Endothelial cell of umbilical vein (primary cell): ENCODE results near the gene SPNS2. TPM values are rescaled to one million over a fixed set of nuclear protein-coding genes. Genes with fewer than 3 reads are reported as not detected.

Source experiments
- BruUV-seq: library from RNA; stranded (reverse); fragments of 400-500 nt; replicated peaks from 2 replicates; lab custom pipeline; 2021; lab: Mats Ljungman, UMichigan
- CTCF ChIA-PET: fragments of 300-600, 350-600 bp; sonication (Branson Sonifier 250); formaldehyde crosslinking; loops from one replicate; lab custom pipeline; 2021; ENCODE audit warnings: antibody characterized with exemption, inconsistent platforms; lab: Charles Lee
- POLR2A ChIA-PET: fragments of 300-600, 350-600 bp; sonication (Branson Sonifier 250); formaldehyde crosslinking; loops from one replicate; lab custom pipeline; 2021; ENCODE audit warnings: antibody characterized with exemption, inconsistent platforms; lab: Charles Lee
- DNase-seq: peaks from one replicate; pipeline ENCODE4 v3.0.0-alpha.2; 2011; ENCODE audit warnings: low read depth, low spot score
- FAIRE-seq: peaks from 2 replicates; lab custom pipeline; 2011; peaks lifted over from hg19 to GRCh38; lab: Jason Lieb, UNC
- H2AFZ ChIP-seq: 2 replicates; pipeline ENCODE4 v1.6.0; 2012; ENCODE audit warnings: low read depth, low read length, control low read depth, inconsistent platforms
- H3K27ac ChIP-seq: 2 replicates; pipeline ENCODE4 v1.5.1; 2011; ENCODE audit warnings: low read depth, mild to moderate bottlenecking, control low read depth, low read length, moderate library complexity; ENCODE audit not compliant: insufficient read depth
- H3K27me3 ChIP-seq, 2 experiments: 2 replicates each; pipeline versions ENCODE4 v1.6.0 to v1.6.1; 2011; ENCODE audit warnings: low read length in 2 of 2, mixed read lengths in 1 of 2; ENCODE audit not compliant: control insufficient read depth in 2 of 2, insufficient read depth in 2 of 2
- H3K36me3 ChIP-seq, 2 experiments: 2 replicates in 1 of 2; 3 replicates in 1 of 2; pipeline ENCODE4 v1.5.1; 2011; ENCODE audit warnings: low read length in 2 of 2, mild to moderate bottlenecking in 1 of 2, moderate library complexity in 1 of 2; ENCODE audit not compliant: control insufficient read depth in 2 of 2, insufficient read depth in 2 of 2; ENCODE audit errors: extremely low read depth in 1 of 2
- H3K4me1 ChIP-seq: 3 replicates; pipeline ENCODE4 v1.5.1; 2011; ENCODE audit warnings: mild to moderate bottlenecking, low read length; ENCODE audit not compliant: control insufficient read depth, insufficient read depth; ENCODE audit errors: extremely low read depth
- H3K4me2 ChIP-seq: 2 replicates; pipeline ENCODE4 v1.6.1; 2011; ENCODE audit warnings: low read length, control low read depth, mixed read lengths; ENCODE audit not compliant: insufficient read depth
- H3K4me3 ChIP-seq, 3 experiments: fragments of 200-600 bp in 1 of 3; sonication (generic), shearing (Covaris generic) in 1 of 3; replicated peaks in 1 of 3; 2 replicates each; pipeline ENCODE4 v1.5.1; 2011 to 2016; ENCODE audit warnings: control low read depth in 3 of 3, low read length in 3 of 3, mild to moderate bottlenecking in 2 of 3, inconsistent platforms in 1 of 3, low read depth in 1 of 3, moderate library complexity in 1 of 3; ENCODE audit not compliant: insufficient read depth in 1 of 3
- H3K79me2 ChIP-seq: 2 replicates; pipeline ENCODE4 v1.6.0; 2012; ENCODE audit warnings: low read length, inconsistent platforms; ENCODE audit not compliant: control insufficient read depth, insufficient read depth
- H3K9ac ChIP-seq: replicated peaks from 2 replicates; pipeline ENCODE3; 2011; ENCODE audit warnings: low read length, control low read depth; ENCODE audit not compliant: insufficient read depth; ENCODE audit errors: extremely low read depth
- H3K9me1 ChIP-seq: replicated peaks from 3 replicates; pipeline ENCODE4 v1.6.0; 2011; ENCODE audit warnings: mild to moderate bottlenecking, low read length; ENCODE audit not compliant: control insufficient read depth, insufficient read depth; ENCODE audit errors: extremely low read depth
- H3K9me3 ChIP-seq: replicated peaks from 2 replicates; pipeline ENCODE4 v1.5.1; 2012; ENCODE audit warnings: low read length, inconsistent platforms; ENCODE audit not compliant: control insufficient read depth, insufficient read depth
- H4K20me1 ChIP-seq: replicated peaks from 2 replicates; pipeline ENCODE3; 2011; ENCODE audit warnings: mild to moderate bottlenecking, low read length; ENCODE audit not compliant: control insufficient read depth, insufficient read depth; ENCODE audit errors: extremely low read depth
- EZH2 ChIP-seq: IDR thresholded peaks from 2 replicates; pipeline ENCODE4 v1.6.1; 2012; ENCODE audit warnings: borderline replicate concordance, low read depth, mild to moderate bottlenecking, moderate library complexity, low read length, inconsistent platforms; ENCODE audit not compliant: severe bottlenecking
- FOS ChIP-seq: IDR thresholded peaks from 2 replicates; pipeline ENCODE4 v1.6.1; 2011; ENCODE audit warnings: mild to moderate bottlenecking, low read length, moderate library complexity, borderline replicate concordance; ENCODE audit not compliant: insufficient read depth
- GATA2 ChIP-seq: IDR thresholded peaks from 2 replicates; pipeline ENCODE4 v1.7.0; 2011; ENCODE audit warnings: low read depth, mild to moderate bottlenecking, moderate library complexity, mixed read lengths, low read length; ENCODE audit not compliant: insufficient read length, insufficient read depth
- JUN ChIP-seq: IDR thresholded peaks from 2 replicates; pipeline ENCODE4 v1.6.1; 2011; ENCODE audit warnings: borderline replicate concordance, low read depth; ENCODE audit not compliant: insufficient read length, insufficient read depth
- MAX ChIP-seq: IDR thresholded peaks from 2 replicates; pipeline ENCODE4 v1.6.1; 2011; ENCODE audit not compliant: insufficient read depth, insufficient read length
- MYC ChIP-seq: IDR thresholded peaks from one replicate; pipeline ENCODE4 v1.6.1; 2011; ENCODE audit warnings: mild to moderate bottlenecking, low read depth, low read length
- POLR2A ChIP-seq: IDR thresholded peaks from 2 replicates; pipeline ENCODE4 v1.6.1; 2012; ENCODE audit warnings: low read depth, mild to moderate bottlenecking, control low read depth, low read length
- POLR2AphosphoS5 ChIP-seq: IDR thresholded peaks from 2 replicates; pipeline ENCODE4 v1.6.1; 2012; ENCODE audit warnings: low read depth, mild to moderate bottlenecking, control low read depth, low read length, moderate library complexity; ENCODE audit not compliant: insufficient read depth
- dilution Hi-C: fragments of 300-500 bp; cut with MboI; formaldehyde crosslinking; loops from one replicate; pipeline ENCODE4 v1.15.0; 2019; ENCODE audit warnings: low sequenced_read_pairs; ENCODE audit not compliant: extremely low pct_ligation_motif_present
- intact Hi-C: fragments of 100-400 bp; cut with micrococcal nuclease; formaldehyde crosslinking; loops from one replicate; pipeline ENCODE4 v1.10.0; 2022
- polyA plus RNA-seq, 4 experiments: library from polyadenylated mRNA; depleted of rRNA in 3 of 4; stranded (reverse) in 3 of 4; unstranded in 1 of 4; fragments of >200 nt; gene quantifications; 2 replicates each; pipeline versions ENCODE4 v1.2.1 to v1.2.3, GENCODE V29; 2011 to 2012; ENCODE audit warnings: missing spikeins in 1 of 4
- total RNA-seq: library from RNA; stranded (reverse); gene quantifications from 2 replicates; pipeline ENCODE4 v1.2.3, GENCODE V29; 2021
- TF ChIP-seq, protein P1 (sequence below), 2 donors: IDR thresholded peaks; 1 replicate in 1 of 2; 2 replicates in 1 of 2; pipeline ENCODE4 v1.5.1; 2011; ENCODE audit warnings: low read length in 2 of 2, mild to moderate bottlenecking in 2 of 2, moderate library complexity in 2 of 2, control low read depth in 1 of 2, inconsistent platforms in 1 of 2, low read depth in 1 of 2; ENCODE audit not compliant: insufficient read depth in 1 of 2; ENCODE audit errors: extremely low read depth in 1 of 2

Gene SPNS2
- total and polyA plus RNA-seq, 2 donors (not counting 3 experiments of a cell fraction or from before 2014, with no cell fraction given) = 70.2 to 77.3 TPM

GRCh38 chr17:4540224-4540651 lies 41.6 kb downstream of the SPNS2 start:
- intact Hi-C loops (loop anchor here (1.0 to 2.0 kb wide), 2 partner anchors 120 to 325 kb away; no protein-coding TSS in a partner anchor), dilution Hi-C loops (no loop called here)
- no peak overlapping the region for H3K9ac ChIP-seq
- H2AFZ ChIP-seq = no peak overlapping the region
- ChIA-PET POLR2A (no interaction called here), CTCF (interaction anchor here (0.9 to 6.7 kb wide), 5 partner anchors 27 to 127 kb away, joined by 3 to 31 read pairs (median 3); partner anchors contain the start of gene SPNS2)
- no peaks in the 10 kb centered on the region for H3K79me2 ChIP-seq
- TF ChIP-seq JUN (no peak), POLR2A (no peak), EZH2 (no peak), POLR2AphosphoS5 (no peak), MYC (no peak), FOS (no peak), MAX (no peak), GATA2 (no peak)
- TF ChIP-seq, protein P1, sequence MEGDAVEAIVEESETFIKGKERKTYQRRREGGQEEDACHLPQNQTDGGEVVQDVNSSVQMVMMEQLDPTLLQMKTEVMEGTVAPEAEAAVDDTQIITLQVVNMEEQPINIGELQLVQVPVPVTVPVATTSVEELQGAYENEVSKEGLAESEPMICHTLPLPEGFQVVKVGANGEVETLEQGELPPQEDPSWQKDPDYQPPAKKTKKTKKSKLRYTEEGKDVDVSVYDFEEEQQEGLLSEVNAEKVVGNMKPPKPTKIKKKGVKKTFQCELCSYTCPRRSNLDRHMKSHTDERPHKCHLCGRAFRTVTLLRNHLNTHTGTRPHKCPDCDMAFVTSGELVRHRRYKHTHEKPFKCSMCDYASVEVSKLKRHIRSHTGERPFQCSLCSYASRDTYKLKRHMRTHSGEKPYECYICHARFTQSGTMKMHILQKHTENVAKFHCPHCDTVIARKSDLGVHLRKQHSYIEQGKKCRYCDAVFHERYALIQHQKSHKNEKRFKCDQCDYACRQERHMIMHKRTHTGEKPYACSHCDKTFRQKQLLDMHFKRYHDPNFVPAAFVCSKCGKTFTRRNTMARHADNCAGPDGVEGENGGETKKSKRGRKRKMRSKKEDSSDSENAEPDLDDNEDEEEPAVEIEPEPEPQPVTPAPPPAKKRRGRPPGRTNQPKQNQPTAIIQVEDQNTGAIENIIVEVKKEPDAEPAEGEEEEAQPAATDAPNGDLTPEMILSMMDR (IDR thresholded peaks at IDR 0.05; ENCODE audit: extremely low read depth in 1 of 2, insufficient read depth in 1 of 2, low read depth in 1 of 2, low read length in 2 of 2) = peak; percentile 48 to 72
- H3K4me3 ChIP-seq = no peak overlapping the region
- H3K4me2 ChIP-seq = no peak overlapping the region
- H3K9me3 ChIP-seq = no peaks in the 10 kb centered on the region
- no peak for FAIRE-seq
- H3K9me1 ChIP-seq = no peaks in the 10 kb centered on the region
- BruUV-seq = no TSS peak
- no peak for DNase-seq
- no peaks in the 10 kb centered on the region for H3K27me3 ChIP-seq
- peaks cover 43% of the 10 kb centered on the region for H3K4me1 ChIP-seq
- H4K20me1 ChIP-seq = no peaks in the 10 kb centered on the region
- H3K27ac ChIP-seq = no peak overlapping the region
- H3K36me3 ChIP-seq = peaks cover 5 to 36% of the 10 kb centered on the region in 2 experiments
